Measurements from ENCODE around the gene CAPN9. TPM values are rescaled to one million over a fixed set of nuclear protein-coding genes. Genes with fewer than 3 reads are reported as not detected.

The CAPN9 gene
- total and polyA plus RNA-seq, 2 donors (not counting 3 experiments of a cell fraction or from before 2014, with no cell fraction given) = not detected

DNA sequence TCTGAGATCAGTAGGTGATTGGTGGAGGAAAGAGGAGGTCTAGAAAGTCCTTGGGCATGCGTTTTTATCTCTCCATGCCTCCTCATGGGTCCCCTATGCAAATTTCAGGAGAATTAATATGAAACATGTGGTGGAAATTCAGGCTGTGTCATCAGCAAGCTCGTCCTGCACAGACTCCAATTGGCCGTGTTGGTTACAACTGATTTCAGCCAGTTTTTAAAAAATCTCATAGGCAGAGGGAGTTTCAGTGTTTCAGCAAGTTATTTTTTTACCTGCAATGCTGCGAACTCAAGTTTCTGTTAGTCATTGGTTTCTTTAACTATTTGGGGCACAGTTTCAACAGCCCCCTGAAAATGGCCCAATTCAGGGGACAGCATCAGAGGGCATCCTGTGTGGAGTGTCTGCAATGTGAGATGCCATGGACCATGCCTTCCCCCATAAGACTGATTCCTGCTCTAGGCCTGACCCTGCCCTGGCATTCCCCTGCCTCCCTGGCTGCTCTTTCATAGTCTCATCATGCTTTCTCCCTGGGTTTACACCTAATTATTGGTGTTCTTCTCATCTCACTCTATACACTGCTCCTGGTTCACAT, 61.2 kb downstream of the CAPN9 start:
- no peaks in the 10 kb centered on the region for H3K27me3 ChIP-seq (ENCODE audit: control insufficient read depth in 2 of 2, insufficient read depth in 2 of 2, low read length in 2 of 2)
- no TSS peak for BruUV-seq (replicated peaks)
- no peaks in the 10 kb centered on the region for H4K20me1 ChIP-seq (replicated peaks; ENCODE audit: control insufficient read depth, extremely low read depth, insufficient read depth, low read length)
- H3K4me1 ChIP-seq (ENCODE audit: control insufficient read depth, extremely low read depth, insufficient read depth, low read length) = no peaks in the 10 kb centered on the region
- H3K79me2 ChIP-seq (ENCODE audit: control insufficient read depth, insufficient read depth, low read length) = no peaks in the 10 kb centered on the region
- no peak for TF ChIP-seq FOS (IDR thresholded peaks at IDR 0.05; ENCODE audit: borderline replicate concordance, insufficient read depth, low read length)
- TF ChIP-seq MYC (IDR thresholded peaks at IDR 0.05; ENCODE audit: low read depth, low read length) = no peak
- TF ChIP-seq CTCF (IDR thresholded peaks at IDR 0.05; ENCODE audit: extremely low read depth in 1 of 2, insufficient read depth in 1 of 2, low read depth in 1 of 2, low read length in 2 of 2) = no peak
- TF ChIP-seq MAX (IDR thresholded peaks at IDR 0.05; ENCODE audit: insufficient read depth, insufficient read length) = no peak
- no peak for TF ChIP-seq GATA2 (IDR thresholded peaks at IDR 0.05; ENCODE audit: insufficient read depth, insufficient read length, low read depth, low read length)
- no peak for TF ChIP-seq JUN (IDR thresholded peaks at IDR 0.05; ENCODE audit: borderline replicate concordance, insufficient read depth, insufficient read length, low read depth)
- no peak for TF ChIP-seq POLR2AphosphoS5 (IDR thresholded peaks at IDR 0.05; ENCODE audit: insufficient read depth, low read depth, low read length)
- TF ChIP-seq EZH2 (IDR thresholded peaks at IDR 0.05; ENCODE audit: borderline replicate concordance, low read depth, low read length, severe bottlenecking) = no peak
- no peak for TF ChIP-seq POLR2A (IDR thresholded peaks at IDR 0.05; ENCODE audit: low read depth, low read length)
- POLR2A ChIA-PET = no interaction called here
- H3K4me2 ChIP-seq (ENCODE audit: insufficient read depth, low read length) = no peak overlapping the region
- H3K9ac ChIP-seq (replicated peaks; ENCODE audit: extremely low read depth, insufficient read depth, low read length) = no peak overlapping the region
- CTCF ChIA-PET = interaction anchor here (1.0 kb wide), 1 partner anchor 9 kb away, joined by 4 read pairs; no protein-coding TSS in a partner anchor
- DNase-seq (ENCODE audit: low read depth, low spot score) (no peak), FAIRE-seq (no peak)
- H2AFZ ChIP-seq (ENCODE audit: low read depth, low read length) = no peak overlapping the region
- no peak overlapping the region for H3K4me3 ChIP-seq (replicated peaks in 1 of 3; ENCODE audit: insufficient read depth in 1 of 3, low read depth in 1 of 3, low read length in 3 of 3)
- no peaks in the 10 kb centered on the region for H3K36me3 ChIP-seq (ENCODE audit: control insufficient read depth in 2 of 2, extremely low read depth in 1 of 2, insufficient read depth in 2 of 2, low read length in 2 of 2)
- intact Hi-C loops (cut with micrococcal nuclease) (no loop called here), dilution Hi-C loops (cut with MboI; ENCODE audit: extremely low pct_ligation_motif_present, low sequenced_read_pairs) (no loop called here)
- H3K9me3 ChIP-seq (replicated peaks; ENCODE audit: control insufficient read depth, insufficient read depth, low read length) = no peaks in the 10 kb centered on the region
- no peaks in the 10 kb centered on the region for H3K9me1 ChIP-seq (replicated peaks; ENCODE audit: control insufficient read depth, extremely low read depth, insufficient read depth, low read length)
- no peak overlapping the region for H3K27ac ChIP-seq (ENCODE audit: insufficient read depth, low read depth, low read length)
